T-helper 1 cell (primary cell): ENCODE results near the gene LARP1.
"Not testable (repeated sequence)": the region's sequence is repeated elsewhere in the genome, so short reads cannot be mapped to it uniquely, and the experiment has no call there.

Experiments used
- DNase-seq, 5 donors: peaks; one replicate each; pipeline ENCODE4 v3.0.0-alpha.2; 2012 to 2020
- total RNA-seq, 4 donors: gene quantifications; one replicate each; lab custom pipeline; 2026; lab: John Stamatoyannopoulos, UW

The LARP1 gene
- total RNA-seq, result 129 to 164 (median 144) reads per million in 4 donors

DNA sequence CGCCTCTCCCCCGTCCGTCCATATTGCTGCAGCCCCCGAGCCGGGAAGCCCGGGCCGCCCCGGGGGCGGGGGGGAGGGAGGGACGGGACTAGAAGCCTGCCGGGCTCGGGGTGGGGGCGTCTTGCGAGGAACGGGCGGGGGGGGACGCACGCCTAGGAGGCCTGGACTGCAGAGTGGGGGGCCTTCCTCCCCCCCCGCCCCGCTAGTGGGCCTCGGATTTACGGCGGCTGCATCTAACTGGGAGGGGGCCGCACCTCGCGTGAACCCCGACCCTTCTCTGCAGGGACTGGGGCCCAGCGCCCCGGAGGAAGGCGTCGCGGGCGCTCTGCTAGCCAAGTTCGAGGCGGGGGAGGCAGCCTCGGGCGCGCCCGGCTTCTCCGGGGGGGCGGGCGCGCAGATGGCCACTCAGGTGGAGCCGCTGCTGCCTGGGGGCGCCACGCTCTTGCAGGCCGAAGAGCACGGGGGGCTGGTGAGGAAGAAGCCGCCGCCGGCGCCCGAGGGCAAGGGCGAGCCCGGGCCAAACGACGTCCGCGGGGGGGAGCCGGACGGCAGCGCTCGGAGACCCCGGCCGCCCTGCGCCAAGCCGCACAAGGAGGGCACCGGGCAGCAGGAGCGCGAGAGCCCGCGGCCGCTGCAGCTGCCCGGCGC, at the start of gene LARP1:
TSS of gene LARP1 (plus strand) at position 17 of the 648 bp plus-strand sequence. CDS start at position 398, 381 bp downstream.
- DNase-seq, result peak in 2 of 5 donors; percentile 8 to 28

- DNase-seq, result no peak
Measured at GRCh38 chr5:154706416-154706815, 48.8 kb upstream of the LARP1 start.

- no peak for DNase-seq
Measured at GRCh38 chr5:154707641-154708040, 47.5 kb upstream of the LARP1 start.

- DNase-seq, result no peak
Measured at GRCh38 chr5:154708207-154708606, 47.0 kb upstream of the LARP1 start.

DNA sequence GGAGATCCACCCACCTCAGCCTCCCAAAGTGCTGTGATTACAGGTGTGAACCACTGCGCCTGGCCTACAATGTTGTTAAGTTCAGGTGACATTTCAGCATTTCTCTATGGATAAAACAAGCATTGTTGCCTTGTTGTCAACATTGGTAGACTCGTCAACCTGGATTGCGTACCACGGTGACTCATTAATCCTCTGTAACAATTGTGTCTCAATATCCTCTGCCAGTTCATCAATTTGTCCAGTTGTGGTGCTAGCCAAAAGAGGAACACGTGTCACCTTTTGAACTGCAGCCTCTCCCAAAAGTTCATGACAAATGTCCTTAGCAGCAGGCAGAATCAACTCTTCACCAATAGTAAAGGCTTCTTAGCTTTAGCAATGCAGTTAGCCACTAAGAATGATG, 46.3 kb upstream of the LARP1 start:
- DNase-seq, result no peak

DNA sequence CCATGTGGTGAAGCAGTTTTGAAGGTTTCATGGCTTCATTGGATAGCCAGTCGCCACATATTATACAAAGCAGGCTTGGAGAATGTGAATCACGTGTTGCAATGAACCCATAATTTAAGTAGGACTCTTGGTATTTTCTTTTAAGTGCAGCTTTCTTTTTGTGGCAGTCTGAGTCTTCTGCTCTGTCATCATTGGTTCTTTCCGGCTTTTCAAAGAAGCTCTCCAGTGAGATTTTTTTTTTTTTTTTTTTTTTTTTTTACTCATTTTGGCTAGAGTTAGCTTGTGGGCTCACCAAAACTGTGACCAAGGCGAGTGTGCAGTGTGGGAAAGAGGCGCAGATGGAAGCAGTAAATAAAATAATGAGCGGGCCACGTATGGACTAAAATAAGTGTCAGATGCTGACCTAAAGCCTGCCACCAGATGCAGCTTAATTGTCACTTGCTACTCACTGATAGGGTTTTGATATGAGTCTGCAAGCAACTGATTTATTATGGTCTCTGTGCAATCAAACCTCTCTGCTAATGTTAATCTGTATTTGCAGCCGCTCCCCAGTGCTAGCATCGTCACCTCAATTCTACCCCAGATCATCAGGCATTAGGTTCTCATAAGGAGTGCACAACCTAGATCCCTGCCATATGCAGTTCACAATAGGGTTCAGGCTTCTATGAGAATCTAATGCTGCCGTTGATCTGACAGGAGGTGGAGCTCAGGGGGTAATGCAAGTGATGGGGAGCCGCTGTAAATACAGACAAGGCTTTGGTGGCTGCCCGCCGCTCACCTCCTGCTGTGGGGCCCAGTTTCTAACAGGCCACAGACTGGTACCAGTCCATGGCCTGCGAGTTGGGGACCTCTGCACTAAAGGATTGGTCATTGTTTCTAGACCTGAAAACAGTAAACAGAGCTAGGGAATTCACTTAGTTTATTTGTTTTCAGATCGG, 45.5 kb upstream of the LARP1 start:
- no peak for DNase-seq

DNA sequence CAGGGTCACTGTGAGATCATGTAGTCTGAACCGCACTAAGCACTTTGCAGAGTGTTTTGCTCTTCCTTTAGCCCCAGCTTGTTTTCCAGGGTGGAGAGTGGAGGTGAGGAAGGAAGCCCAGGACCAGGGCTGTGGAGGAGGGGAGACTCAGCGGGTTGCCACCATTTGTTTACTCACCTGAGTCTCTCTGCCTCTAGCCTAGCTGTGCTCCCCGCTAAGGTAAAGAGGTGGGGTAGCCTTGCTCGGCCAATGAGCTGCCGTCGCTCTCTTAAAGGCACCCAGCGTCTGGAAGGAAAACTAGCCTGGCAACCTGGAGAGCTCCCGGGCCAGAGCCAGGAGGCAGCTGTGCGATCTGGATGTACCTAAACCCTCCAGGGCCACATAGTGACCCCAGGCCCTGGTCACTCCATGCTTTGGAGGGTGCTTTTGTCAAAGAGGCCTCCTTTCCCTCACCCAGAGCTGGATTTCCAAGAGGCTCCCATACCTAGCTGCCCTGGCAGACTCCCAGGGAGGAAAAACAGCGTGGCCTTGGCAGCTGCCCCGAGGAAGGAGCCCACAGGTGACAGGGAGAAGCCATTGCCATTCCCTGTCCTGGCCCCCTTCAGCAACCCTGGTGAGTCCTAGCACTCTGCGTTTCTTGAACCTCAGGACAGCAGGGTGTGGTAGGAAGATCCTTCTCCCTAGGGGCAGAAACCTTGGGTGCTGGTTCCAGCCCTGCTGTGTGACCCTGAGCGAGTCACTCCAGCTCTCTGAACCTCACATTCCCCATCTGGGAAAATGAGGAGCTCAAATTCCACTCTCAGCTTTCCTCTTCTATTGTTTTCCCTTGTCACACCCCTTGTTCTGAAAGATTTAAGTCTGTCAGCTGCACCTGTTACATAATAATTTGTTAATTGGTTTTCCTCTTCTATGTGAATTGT, 42.4 kb upstream of the LARP1 start:
- DNase-seq, result no peak

DNA sequence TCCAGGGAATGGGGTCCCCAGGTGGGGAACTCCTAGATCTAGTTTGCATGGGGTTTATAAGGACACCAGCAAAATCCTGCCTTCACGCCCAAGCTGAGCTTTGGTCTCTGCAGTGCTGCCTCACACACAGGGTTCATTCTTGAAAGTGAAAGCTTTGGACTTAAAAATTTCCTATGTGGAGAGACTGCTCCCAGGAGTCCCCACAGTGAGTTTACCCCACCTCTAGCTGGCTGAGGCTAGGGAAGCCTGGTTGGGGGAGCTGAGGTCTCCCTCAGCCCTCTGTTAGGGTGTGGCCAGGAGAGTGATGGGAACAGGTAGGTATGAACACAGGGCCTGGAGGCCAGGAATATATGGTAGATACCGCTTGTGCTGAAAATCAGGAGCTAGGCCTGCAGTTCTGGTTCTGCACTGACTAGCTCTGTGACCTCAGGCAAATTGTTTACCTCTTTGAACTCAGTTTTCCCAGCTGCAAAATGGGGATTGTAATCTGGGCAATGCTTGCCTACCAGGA, 41.5 kb upstream of the LARP1 start:
- no peak for DNase-seq

- peak in 1 of 5 donors; percentile 29 for DNase-seq
Measured at GRCh38 chr5:154714266-154714986, 40.8 kb upstream of the LARP1 start.

- DNase-seq, result no peak
Measured at GRCh38 chr5:154721481-154722058, 33.6 kb upstream of the LARP1 start.

- no peak for DNase-seq
Measured at GRCh38 chr5:154722097-154722496, 33.1 kb upstream of the LARP1 start.

DNA sequence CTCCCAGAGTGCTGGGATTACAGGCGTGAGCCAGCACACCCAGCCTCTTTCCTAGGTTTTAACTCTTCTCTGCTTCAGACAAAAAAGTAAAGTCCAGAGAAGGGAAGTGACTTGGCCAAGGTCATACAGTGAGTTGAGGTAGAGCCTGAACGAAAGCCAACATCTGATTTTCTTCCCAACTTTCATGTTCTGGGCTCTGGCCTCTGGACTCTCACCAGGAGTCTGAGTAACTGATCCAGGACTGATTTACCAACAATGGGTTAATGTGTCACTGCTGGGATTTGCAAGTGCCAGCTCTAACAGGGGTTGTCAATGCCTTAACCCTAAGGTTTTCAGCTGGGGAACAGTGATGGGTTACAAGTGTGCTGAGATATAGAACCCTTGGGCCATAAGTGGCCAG, 32.2 kb upstream of the LARP1 start:
- no peak for DNase-seq

GRCh38 chr5:154723740-154724505, 31.3 kb upstream of the LARP1 start:
- no peak for DNase-seq

DNA sequence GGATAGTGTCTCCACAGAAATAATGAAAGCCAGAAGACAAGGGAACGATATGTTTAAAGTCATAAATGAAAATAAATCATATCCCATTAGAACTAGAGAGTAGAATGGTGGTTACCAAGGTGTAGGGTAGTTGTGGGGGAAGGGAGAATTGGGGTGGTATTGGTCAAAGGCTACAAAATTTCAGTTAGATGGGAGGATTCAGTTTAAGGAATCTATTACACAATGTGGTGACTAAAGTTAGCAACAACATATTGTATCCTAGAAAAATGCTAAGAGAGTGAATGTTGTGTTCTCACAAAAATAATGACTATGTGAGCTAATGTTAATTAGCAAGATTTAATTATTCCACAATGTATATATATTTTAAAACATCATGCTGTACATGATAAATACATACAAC, 27.8 kb upstream of the LARP1 start:
- no peak for DNase-seq

DNA sequence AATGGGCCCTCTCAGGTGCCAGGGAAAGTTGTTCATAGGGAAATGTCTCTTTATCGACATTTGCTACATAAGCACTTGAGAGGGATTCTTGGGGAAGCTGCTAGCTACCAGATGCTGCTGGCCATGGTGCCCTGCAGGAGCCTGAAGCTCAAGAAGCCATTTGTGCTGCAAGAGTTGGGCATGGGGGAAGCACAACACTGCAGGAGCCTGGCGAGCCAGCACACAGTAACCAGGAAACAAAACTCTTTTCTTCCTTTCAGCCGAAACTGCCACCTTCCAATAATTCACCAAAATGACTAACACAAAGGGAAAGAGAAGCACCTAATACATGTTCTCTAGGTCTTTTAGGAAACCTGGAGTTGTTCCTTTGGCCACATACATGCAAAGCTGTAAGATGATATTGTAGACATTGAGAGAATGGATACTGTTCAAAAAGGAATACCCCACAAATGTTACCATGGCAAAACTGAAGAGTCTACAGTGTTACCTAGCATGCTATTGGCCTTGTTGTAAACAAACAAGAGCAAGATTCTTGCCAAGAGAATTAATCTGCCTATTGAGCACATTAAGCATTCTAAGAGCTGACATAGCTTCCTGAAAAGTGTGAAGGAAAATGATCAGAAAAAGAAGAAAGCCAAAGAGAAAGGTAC, 26.1 kb upstream of the LARP1 start:
- DNase-seq, result no peak

- DNase-seq, result no peak
Measured at GRCh38 chr5:154729613-154730012, 25.6 kb upstream of the LARP1 start.

- not testable (repeated sequence) for DNase-seq
Measured at GRCh38 chr5:154730761-154731160, 24.4 kb upstream of the LARP1 start.

DNA sequence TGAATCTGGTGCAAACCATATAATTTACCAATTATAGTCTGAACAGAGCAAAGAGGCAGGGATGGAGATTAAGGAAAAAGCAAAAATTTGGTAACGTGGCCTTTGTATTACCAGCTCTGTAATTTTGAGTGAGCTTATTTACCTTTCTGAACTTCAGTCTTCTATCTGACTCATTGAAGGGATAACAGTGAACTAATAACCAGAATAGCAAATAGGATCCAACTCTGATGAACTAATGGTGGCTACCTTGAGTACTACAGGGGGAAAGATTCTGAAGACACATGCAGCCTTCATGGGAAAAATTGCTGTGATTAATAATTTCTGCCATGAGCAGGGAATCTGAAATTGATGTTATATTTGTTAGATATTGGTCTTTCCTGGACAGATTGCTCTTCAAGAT, 23.0 kb upstream of the LARP1 start:
- no peak for DNase-seq

- DNase-seq, result no peak
Measured at GRCh38 chr5:154734370-154735248, 20.6 kb upstream of the LARP1 start.
